H9 (cell line): ENCODE measurements around the gene CEBPG. TPM values are rescaled to one million over a fixed set of nuclear protein-coding genes. Genes with fewer than 3 reads are reported as not detected.

Experiments used
- DNase-seq: peaks from one replicate; pipeline ENCODE4 v3.0.0-alpha.2; 2017
- H2AFZ ChIP-seq: one replicate; pipeline ENCODE4 v1.6.1; 2013; ENCODE audit warnings: mild to moderate bottlenecking, low read length, control low read depth, moderate library complexity
- H2AK5ac ChIP-seq: 2 replicates; pipeline ENCODE4 v1.6.1; 2013; ENCODE audit warnings: low read length, control low read depth, mixed read lengths; ENCODE audit not compliant: insufficient read length
- H2BK120ac ChIP-seq: one replicate; pipeline ENCODE4 v1.6.1; 2013; ENCODE audit warnings: low read depth, mild to moderate bottlenecking, low read length, control low read depth, inconsistent platforms; ENCODE audit not compliant: poor library complexity, severe bottlenecking
- H2BK12ac ChIP-seq: 2 replicates; pipeline ENCODE4 v1.6.1; 2013; ENCODE audit warnings: low read length, control low read depth, mixed read lengths, low read depth; ENCODE audit not compliant: insufficient read length
- H2BK15ac ChIP-seq: 2 replicates; pipeline ENCODE4 v1.6.1; 2013; ENCODE audit warnings: low read depth, low read length, control low read depth
- H2BK20ac ChIP-seq: one replicate; pipeline ENCODE4 v1.6.1; 2013; ENCODE audit warnings: low read depth, mild to moderate bottlenecking, low read length, control low read depth, inconsistent platforms; ENCODE audit not compliant: poor library complexity, severe bottlenecking
- H2BK5ac ChIP-seq: 2 replicates; pipeline ENCODE4 v1.6.1; 2013; ENCODE audit warnings: low read length, control low read depth, mixed read lengths; ENCODE audit not compliant: insufficient read length
- H3K14ac ChIP-seq: 2 replicates; pipeline ENCODE4 v1.6.1; 2013; ENCODE audit warnings: low read length, control low read depth; ENCODE audit not compliant: insufficient read depth
- H3K18ac ChIP-seq: 2 replicates; pipeline ENCODE4 v1.6.1; 2013; ENCODE audit warnings: low read depth, mild to moderate bottlenecking, mixed read lengths, low read length, control low read depth; ENCODE audit not compliant: insufficient read length
- H3K23ac ChIP-seq: 2 replicates; pipeline ENCODE4 v1.6.1; 2013; ENCODE audit warnings: low read length, control low read depth, mixed read lengths, low read depth; ENCODE audit not compliant: insufficient read length
- H3K23me2 ChIP-seq: 2 replicates; pipeline ENCODE4 v1.6.1; 2013; ENCODE audit warnings: low read depth, mild to moderate bottlenecking, mixed read lengths, low read length, control low read depth; ENCODE audit not compliant: insufficient read length, poor library complexity, severe bottlenecking
- H3K27ac ChIP-seq: 2 replicates; pipeline ENCODE4 v1.5.1; 2013; ENCODE audit warnings: low read length, control low read depth, mixed read lengths, low read depth; ENCODE audit not compliant: insufficient read length
- H3K27me3 ChIP-seq: 2 replicates; pipeline ENCODE4 v1.6.1; 2013; ENCODE audit warnings: low read length, control low read depth, inconsistent platforms; ENCODE audit not compliant: insufficient read depth
- H3K4ac ChIP-seq: 2 replicates; pipeline ENCODE4 v1.6.1; 2013; ENCODE audit warnings: low read depth, mild to moderate bottlenecking, control low read depth, inconsistent platforms, low read length, moderate library complexity
- H3K4me1 ChIP-seq: 2 replicates; pipeline ENCODE4 v1.6.1; 2013; ENCODE audit warnings: low read length, control low read depth, inconsistent platforms; ENCODE audit not compliant: insufficient read depth
- H3K4me2 ChIP-seq: 2 replicates; pipeline ENCODE4 v1.6.1; 2013; ENCODE audit warnings: low read length, control low read depth, mixed read lengths; ENCODE audit not compliant: insufficient read length, insufficient read depth
- H3K56ac ChIP-seq: 2 replicates; pipeline ENCODE4 v1.6.1; 2013; ENCODE audit warnings: low read depth, mild to moderate bottlenecking, mixed read lengths, low read length, control low read depth; ENCODE audit not compliant: insufficient read length
- H3K79me1 ChIP-seq: 2 replicates; pipeline ENCODE4 v1.6.1; 2013; ENCODE audit warnings: low read depth, mild to moderate bottlenecking, moderate library complexity, low read length, control low read depth, inconsistent platforms; ENCODE audit not compliant: insufficient read depth, poor library complexity, severe bottlenecking
- H3K79me2 ChIP-seq: 2 replicates; pipeline ENCODE4 v1.6.1; 2013; ENCODE audit warnings: low read length, control low read depth, inconsistent platforms; ENCODE audit not compliant: insufficient read depth
- H3K9ac ChIP-seq: 2 replicates; pipeline ENCODE4 v1.6.1; 2013; ENCODE audit warnings: low read length, control low read depth, mixed read lengths; ENCODE audit not compliant: insufficient read length; ENCODE audit errors: extremely low read depth
- H3K9me3 ChIP-seq: one replicate; pipeline ENCODE4 v1.6.1; 2013; ENCODE audit warnings: low read depth, low read length, inconsistent platforms; ENCODE audit not compliant: control insufficient read depth
- H3T11ph ChIP-seq: one replicate; pipeline ENCODE4 v1.6.1; 2013; ENCODE audit warnings: mild to moderate bottlenecking, low read length, control low read depth, inconsistent platforms
- H4K20me1 ChIP-seq: one replicate; pipeline ENCODE4 v1.6.1; 2013; ENCODE audit not compliant: control insufficient read depth, insufficient read length, insufficient read depth
- H4K5ac ChIP-seq: 2 replicates; pipeline ENCODE4 v1.6.1; 2013; ENCODE audit warnings: low read depth, mild to moderate bottlenecking, mixed read lengths, low read length, control low read depth; ENCODE audit not compliant: insufficient read length
- H4K8ac ChIP-seq: replicated peaks from 2 replicates; pipeline ENCODE4 v1.6.1; 2013; ENCODE audit warnings: low read length, control low read depth, mixed read lengths, low read depth; ENCODE audit not compliant: insufficient read length
- H4K91ac ChIP-seq: 2 replicates; pipeline ENCODE4 v1.6.1; 2013; ENCODE audit warnings: low read depth, mild to moderate bottlenecking, moderate library complexity, mixed read lengths, low read length, control low read depth; ENCODE audit not compliant: insufficient read length
- H3K27ac Mint-ChIP-seq, 3 experiments: 2 replicates in 2 of 3; 3 replicates in 1 of 3; pipeline ENCODE4 v1.8.0; 2020 to 2021; ENCODE audit warnings: mixed read lengths in 3 of 3, mild to moderate bottlenecking in 1 of 3, moderate library complexity in 1 of 3
- H3K27me3 Mint-ChIP-seq: 2 replicates; pipeline ENCODE4 v1.8.0; 2021; ENCODE audit warnings: low read depth, mild to moderate bottlenecking, moderate library complexity, mixed read lengths
- H3K36me3 Mint-ChIP-seq, 3 experiments: 2 replicates in 2 of 3; 3 replicates in 1 of 3; pipeline ENCODE4 v1.8.0; 2020 to 2021; ENCODE audit warnings: low read depth in 3 of 3, mixed read lengths in 3 of 3; ENCODE audit not compliant: insufficient read depth in 1 of 3
- H3K4me1 Mint-ChIP-seq, 2 experiments: 2 replicates each; pipeline ENCODE4 v1.8.0; 2020; ENCODE audit warnings: mixed read lengths in 2 of 2
- H3K4me3 Mint-ChIP-seq, 2 experiments: 2 replicates in 1 of 2; 3 replicates in 1 of 2; pipeline ENCODE4 v1.8.0; 2020 to 2021; ENCODE audit warnings: mild to moderate bottlenecking in 2 of 2, mixed read lengths in 2 of 2, moderate library complexity in 1 of 2
- H3K9me3 Mint-ChIP-seq, 2 experiments: 2 replicates in 1 of 2; 3 replicates in 1 of 2; pipeline ENCODE4 v1.8.0; 2020; ENCODE audit warnings: mild to moderate bottlenecking in 2 of 2, mixed read lengths in 2 of 2, moderate library complexity in 1 of 2
- CTCF ChIP-seq: fragments of 200-600 bp; sonication (generic); conservative IDR thresholded peaks from 3 replicates; pipeline ENCODE4 v1.8.0; 2021; ENCODE audit warnings: antibody characterized with exemption, mild to moderate bottlenecking
- WGBS: extraction: QIAGEN DNeasy Blood & Tissue Kit; methylation state at CpG from one replicate; pipeline ENCODE4 v1.1.7; 2013; ENCODE audit warnings: missing lambda C conversion rate, low lambda C conversion rate, mixed read lengths; ENCODE audit not compliant: insufficient read length; ENCODE audit errors: extremely low coverage; 5-methylcytosine and 5-hydroxymethylcytosine counted together
- total RNA-seq: library from RNA; stranded (reverse); gene quantifications from 2 replicates; pipeline ENCODE4 v1.2.1, GENCODE V29; 2021

CEBPG gene
- total RNA-seq, 1 experiment from 2014 or later: 33.7 TPM

- Histone ChIP-seq H3K4ac (no peak overlapping the region), H2BK15ac (no peak overlapping the region), H3K18ac (no peak overlapping the region), H3K14ac (no peak overlapping the region), H4K20me1 (no peaks in the 10 kb centered on the region), H2AK5ac (no peak overlapping the region), H3K4me2 (no peak overlapping the region), H2BK20ac (no peak overlapping the region), H3K4me1 (no peaks in the 10 kb centered on the region), H3T11ph (no peak overlapping the region), H4K5ac (no peak overlapping the region), H3K79me1 (no peaks in the 10 kb centered on the region), H2BK120ac (no peak overlapping the region), H4K91ac (no peak overlapping the region), H3K23ac (no peak overlapping the region), H3K9ac (no peak overlapping the region), H4K8ac (no peak overlapping the region), H3K79me2 (no peaks in the 10 kb centered on the region), H3K23me2 (no peaks in the 10 kb centered on the region), H3K27me3 (no peaks in the 10 kb centered on the region), H2BK12ac (no peak overlapping the region), H3K27ac (no peak overlapping the region), H2AFZ (no peak overlapping the region), H2BK5ac (no peak overlapping the region), H3K9me3 (no peaks in the 10 kb centered on the region), H3K56ac (no peak overlapping the region)
- no CpG with 5 or more reads among the region's 3 CpGs for WGBS
- Mint-ChIP-seq H3K4me1 (peaks cover 2 to 3% of the 10 kb centered on the region in 2 experiments; a peak in 3 of 4 replicates), H3K27me3 (peaks cover 2% of the 10 kb centered on the region; the same call in 1 of the 2 replicates), H3K36me3 (peaks cover 4 to 8% (median 7%) of the 10 kb centered on the region in 3 experiments; a peak in 6 of 7 replicates), H3K27ac (no peak overlapping the region), H3K9me3 (peaks cover 20 to 34% of the 10 kb centered on the region in 2 experiments), H3K4me3 (no peak overlapping the region)
- no peak for DNase-seq
- no peak for TF ChIP-seq CTCF
Measured at GRCh38 chr19:33324628-33325027, 48.9 kb upstream of the CEBPG start.
